Measurements from ENCODE around the gene KRTAP3-3.

The KRTAP3-3 gene

DNA sequence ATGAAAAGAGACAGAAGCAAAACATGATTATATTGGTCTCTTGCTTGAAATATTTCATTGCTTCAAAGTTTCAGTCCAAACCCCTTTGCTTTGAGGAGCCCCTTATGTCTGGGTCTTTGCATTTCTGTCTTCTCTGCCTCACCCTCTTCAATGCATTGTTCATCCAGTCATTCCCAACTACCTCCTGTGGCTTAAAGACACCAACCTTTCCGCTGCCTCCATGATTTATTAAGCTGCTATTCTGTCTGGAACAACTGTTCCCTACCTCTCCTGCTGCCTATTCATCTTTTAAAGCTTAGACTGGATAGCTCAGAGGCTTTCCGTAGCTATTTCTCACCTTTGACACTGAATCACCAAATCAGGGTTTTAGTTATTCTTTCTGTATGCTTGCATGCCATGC, 3.4 kb upstream of the KRTAP3-3 start:
- H3K9ac ChIP-seq: no peak overlapping the region
- TF ChIP-seq, protein P1, sequence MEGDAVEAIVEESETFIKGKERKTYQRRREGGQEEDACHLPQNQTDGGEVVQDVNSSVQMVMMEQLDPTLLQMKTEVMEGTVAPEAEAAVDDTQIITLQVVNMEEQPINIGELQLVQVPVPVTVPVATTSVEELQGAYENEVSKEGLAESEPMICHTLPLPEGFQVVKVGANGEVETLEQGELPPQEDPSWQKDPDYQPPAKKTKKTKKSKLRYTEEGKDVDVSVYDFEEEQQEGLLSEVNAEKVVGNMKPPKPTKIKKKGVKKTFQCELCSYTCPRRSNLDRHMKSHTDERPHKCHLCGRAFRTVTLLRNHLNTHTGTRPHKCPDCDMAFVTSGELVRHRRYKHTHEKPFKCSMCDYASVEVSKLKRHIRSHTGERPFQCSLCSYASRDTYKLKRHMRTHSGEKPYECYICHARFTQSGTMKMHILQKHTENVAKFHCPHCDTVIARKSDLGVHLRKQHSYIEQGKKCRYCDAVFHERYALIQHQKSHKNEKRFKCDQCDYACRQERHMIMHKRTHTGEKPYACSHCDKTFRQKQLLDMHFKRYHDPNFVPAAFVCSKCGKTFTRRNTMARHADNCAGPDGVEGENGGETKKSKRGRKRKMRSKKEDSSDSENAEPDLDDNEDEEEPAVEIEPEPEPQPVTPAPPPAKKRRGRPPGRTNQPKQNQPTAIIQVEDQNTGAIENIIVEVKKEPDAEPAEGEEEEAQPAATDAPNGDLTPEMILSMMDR (IDR thresholded peaks at IDR 0.05): no peak

DNA sequence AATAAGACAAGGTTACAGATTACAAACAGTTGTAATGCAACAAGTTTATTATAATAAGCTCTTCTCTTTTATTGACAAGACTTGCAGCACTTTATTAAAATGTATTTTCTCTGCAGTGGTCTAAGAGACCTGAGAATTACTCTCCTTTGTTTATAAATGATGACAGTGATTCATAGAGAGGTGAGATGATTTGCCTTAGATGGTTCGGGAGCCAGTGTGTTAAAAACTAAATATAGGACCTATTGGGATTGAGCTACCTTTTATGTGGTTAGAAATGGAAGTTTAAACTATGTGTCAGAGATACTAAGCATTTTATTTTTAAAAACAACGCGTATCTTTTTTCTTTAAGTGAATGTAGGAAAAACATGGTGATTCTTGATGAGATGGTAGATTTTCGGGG, 2.9 kb upstream of the KRTAP3-3 start:
- Histone ChIP-seq H3K9ac (no peak overlapping the region), H3K27ac (no peak overlapping the region), H3K4me3 (ENCODE audit: low read depth, low read length) (no peak overlapping the region), H3K27me3 (ENCODE audit: control insufficient read depth, insufficient read depth, low read length) (no peaks in the 10 kb centered on the region), H3K4me1 (no peaks in the 10 kb centered on the region), H3K4me2 (ENCODE audit: low read length) (no peak overlapping the region), H2AFZ (no peak overlapping the region), H3K9me3 (ENCODE audit: control insufficient read depth, low read length) (no peaks in the 10 kb centered on the region), H3K79me2 (no peaks in the 10 kb centered on the region), H3K36me3 (ENCODE audit: control insufficient read depth, insufficient read depth, low read length) (no peaks in the 10 kb centered on the region)
- TF ChIP-seq, protein P1 (IDR thresholded peaks at IDR 0.05): no peak

More for the DNA sequence above, 3.4 kb upstream of the KRTAP3-3 start:
- Histone ChIP-seq H3K4me2 (ENCODE audit: low read length) (no peak overlapping the region), H3K36me3 (ENCODE audit: control insufficient read depth, insufficient read depth, low read length) (no peaks in the 10 kb centered on the region), H3K27ac (no peak overlapping the region), H3K4me3 (ENCODE audit: low read depth, low read length) (no peak overlapping the region), H3K27me3 (ENCODE audit: control insufficient read depth, insufficient read depth, low read length) (no peaks in the 10 kb centered on the region), H3K4me1 (no peaks in the 10 kb centered on the region), H3K79me2 (no peaks in the 10 kb centered on the region), H2AFZ (no peak overlapping the region), H3K9me3 (ENCODE audit: control insufficient read depth, low read length) (no peaks in the 10 kb centered on the region)

DNA sequence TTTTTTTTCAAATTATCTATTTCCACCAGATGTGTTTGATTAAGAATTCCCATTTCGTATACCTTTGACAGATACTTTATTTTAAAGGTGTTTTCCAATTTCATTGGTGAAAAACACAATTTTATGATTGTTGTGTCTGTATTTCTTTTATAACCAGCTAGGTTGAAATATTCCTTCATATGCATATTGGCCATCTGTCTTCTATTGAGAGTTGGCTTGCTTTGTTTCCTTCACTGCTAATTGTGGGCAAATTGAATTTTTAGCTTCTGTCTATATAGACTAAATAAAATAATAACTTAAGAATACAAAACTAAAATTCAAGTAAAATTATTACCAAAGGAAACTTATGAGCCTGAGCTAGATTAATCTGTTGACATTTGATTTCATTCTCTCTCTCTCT, 1.2 kb upstream of the KRTAP3-3 start:
- Histone ChIP-seq H3K27ac (no peak overlapping the region), H3K9ac (no peak overlapping the region), H3K27me3 (ENCODE audit: control insufficient read depth, insufficient read depth, low read length) (no peaks in the 10 kb centered on the region), H3K79me2 (no peaks in the 10 kb centered on the region), H3K4me1 (no peaks in the 10 kb centered on the region), H3K4me3 (ENCODE audit: low read depth, low read length) (no peak overlapping the region), H3K4me2 (ENCODE audit: low read length) (no peak overlapping the region), H2AFZ (no peak overlapping the region), H3K9me3 (ENCODE audit: control insufficient read depth, low read length) (no peaks in the 10 kb centered on the region), H3K36me3 (ENCODE audit: control insufficient read depth, insufficient read depth, low read length) (no peaks in the 10 kb centered on the region)
- TF ChIP-seq, protein P1 (IDR thresholded peaks at IDR 0.05): no peak

DNA sequence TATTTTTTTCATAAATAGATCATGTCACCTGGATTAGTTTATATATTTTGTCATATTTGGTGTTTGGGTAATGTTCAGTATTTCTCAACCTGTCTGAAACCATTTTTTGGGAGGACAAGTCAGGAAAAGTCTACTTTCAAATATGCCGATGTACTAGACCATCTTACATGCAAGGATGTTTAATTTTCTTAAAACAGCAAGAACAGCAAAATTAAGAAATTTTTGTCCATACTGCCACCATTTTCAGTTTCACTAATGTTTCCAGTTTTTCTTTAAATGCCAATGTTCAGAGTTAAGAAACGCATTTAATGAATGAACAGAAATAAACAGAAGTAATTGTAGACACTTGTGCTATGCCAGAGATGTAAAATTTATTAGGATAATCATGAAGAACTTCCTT, 880 bp downstream of the KRTAP3-3 start:
- Histone ChIP-seq H3K27me3 (ENCODE audit: control insufficient read depth, insufficient read depth, low read length) (no peaks in the 10 kb centered on the region), H2AFZ (no peak overlapping the region), H3K4me2 (ENCODE audit: low read length) (no peak overlapping the region), H3K4me3 (ENCODE audit: low read depth, low read length) (no peak overlapping the region), H3K79me2 (no peaks in the 10 kb centered on the region), H3K9me3 (ENCODE audit: control insufficient read depth, low read length) (no peaks in the 10 kb centered on the region), H3K36me3 (ENCODE audit: control insufficient read depth, insufficient read depth, low read length) (no peaks in the 10 kb centered on the region), H3K27ac (no peak overlapping the region), H3K9ac (no peak overlapping the region), H3K4me1 (no peaks in the 10 kb centered on the region)
- TF ChIP-seq, protein P1 (IDR thresholded peaks at IDR 0.05): no peak

DNA sequence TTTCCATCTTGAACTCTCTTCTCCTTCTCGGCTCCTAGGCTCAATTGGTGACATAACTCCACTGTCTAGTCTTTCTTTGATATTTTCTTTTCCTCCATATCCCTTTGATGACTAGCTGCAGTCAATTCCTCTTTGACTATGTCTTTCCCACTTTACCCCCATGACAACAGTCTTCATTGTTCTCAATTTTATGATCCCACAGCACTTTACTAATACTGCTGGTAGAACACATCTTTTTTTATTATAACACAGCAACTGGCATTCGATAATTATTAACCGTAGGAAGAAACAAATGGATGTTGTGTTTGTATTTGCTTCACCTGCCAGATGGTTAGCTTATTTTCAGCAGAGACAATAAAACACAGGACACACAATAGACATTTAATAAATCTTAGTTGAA, 1.3 kb downstream of the KRTAP3-3 start:
- H2AFZ ChIP-seq: no peak overlapping the region
- no peak overlapping the region for H3K4me2 ChIP-seq (ENCODE audit: low read length)
- H3K79me2 ChIP-seq: no peaks in the 10 kb centered on the region
- no peaks in the 10 kb centered on the region for H3K27me3 ChIP-seq (ENCODE audit: control insufficient read depth, insufficient read depth, low read length)
- H3K9ac ChIP-seq: no peak overlapping the region
- H3K4me3 ChIP-seq (ENCODE audit: low read depth, low read length): no peak overlapping the region
- TF ChIP-seq, protein P1 (IDR thresholded peaks at IDR 0.05): no peak
- no peak overlapping the region for H3K27ac ChIP-seq
- H3K9me3 ChIP-seq (ENCODE audit: control insufficient read depth, low read length): no peaks in the 10 kb centered on the region
- no peaks in the 10 kb centered on the region for H3K36me3 ChIP-seq (ENCODE audit: control insufficient read depth, insufficient read depth, low read length)
- no peaks in the 10 kb centered on the region for H3K4me1 ChIP-seq
